ENCODE results near the gene IL2RA.
A peak's percentile ranks its signal among the peaks of the same experiment; 100 is the strongest.
"Not testable (repeated sequence)": the region's sequence is repeated elsewhere in the genome, so short reads cannot be mapped to it uniquely, and the experiment has no call there.

The IL2RA gene

GRCh38 chr10:6062101-6062771, at the start of gene IL2RA:
TSS of gene IL2RA (minus strand) at chr10:6062367. CDS start at chr10:6062151, 216 bp downstream.
- peak; percentile 53 to 63 for DNase-seq (ENCODE audit: low read depth in 2 of 2)

- DNase-seq (ENCODE audit: low read depth in 2 of 2) = no peak
These were observed 48.0 kb upstream of the IL2RA start for GRCh38 chr10:6110136-6110535.

- DNase-seq (ENCODE audit: low read depth in 2 of 2) = no peak
These were observed 47.2 kb upstream of the IL2RA start for GRCh38 chr10:6109444-6109775.

GRCh38 chr10:6108631-6109443, 46.7 kb upstream of the IL2RA start:
- DNase-seq (ENCODE audit: low read depth in 2 of 2) = peak in 1 of 2 donors; percentile 27

GRCh38 chr10:6108072-6108471, 45.9 kb upstream of the IL2RA start:
- no peak for DNase-seq (ENCODE audit: low read depth in 2 of 2)

GRCh38 chr10:6107616-6108015, 45.4 kb upstream of the IL2RA start:
- not testable (repeated sequence) for DNase-seq (ENCODE audit: low read depth in 2 of 2)

- no peak for DNase-seq (ENCODE audit: low read depth in 2 of 2)
These were observed 41.4 kb upstream of the IL2RA start for GRCh38 chr10:6103591-6103990.

- DNase-seq (ENCODE audit: low read depth in 2 of 2) = no peak
These were observed 40.0 kb upstream of the IL2RA start for GRCh38 chr10:6102128-6102527.

GRCh38 chr10:6101181-6101580, 39.0 kb upstream of the IL2RA start:
- no peak for DNase-seq (ENCODE audit: low read depth in 2 of 2)

- no peak for DNase-seq (ENCODE audit: low read depth in 2 of 2)
These were observed 38.2 kb upstream of the IL2RA start for GRCh38 chr10:6100370-6100769.

- no peak for DNase-seq (ENCODE audit: low read depth in 2 of 2)
These were observed 36.0 kb upstream of the IL2RA start for GRCh38 chr10:6098156-6098555.

- no peak for DNase-seq (ENCODE audit: low read depth in 2 of 2)
These were observed 34.9 kb upstream of the IL2RA start for GRCh38 chr10:6097063-6097462.

- no peak for DNase-seq (ENCODE audit: low read depth in 2 of 2)
These were observed 33.8 kb upstream of the IL2RA start for GRCh38 chr10:6095810-6096570.

- DNase-seq (ENCODE audit: low read depth in 2 of 2) = no peak
These were observed 30.6 kb upstream of the IL2RA start for GRCh38 chr10:6092731-6093130.

- DNase-seq (ENCODE audit: low read depth in 2 of 2) = no peak
These were observed 29.5 kb upstream of the IL2RA start for GRCh38 chr10:6091630-6092029.

- no peak for DNase-seq (ENCODE audit: low read depth in 2 of 2)
These were observed 27.4 kb upstream of the IL2RA start for GRCh38 chr10:6089334-6090219.

- DNase-seq (ENCODE audit: low read depth in 2 of 2) = peak; percentile 94 to 99
These were observed 26.7 kb upstream of the IL2RA start, which contains the start of gene RBM17 for GRCh38 chr10:6088721-6089333. TSS of gene RBM17 (plus strand) at chr10:6089034. CDS start at chr10:6097066, 8,032 bp downstream.

GRCh38 chr10:6086375-6087233, 24.4 kb upstream of the IL2RA start:
- peak; percentile 80 to 84 for DNase-seq (ENCODE audit: low read depth in 2 of 2)

GRCh38 chr10:6083523-6084475, 21.6 kb upstream of the IL2RA start:
- DNase-seq (ENCODE audit: low read depth in 2 of 2) = peak in 1 of 2 donors; percentile 46
